Activated CD8-positive, alpha-beta memory T cell treated with anti-CD3 and anti-CD28 coated beads, Interleukin-2, amount 50 U/mL, for 1 hour (primary cell): Measurements from ENCODE around the gene FGL2.
"Not testable (repeated sequence)": the region's sequence is repeated elsewhere in the genome, so short reads cannot be mapped to it uniquely, and the experiment has no call there.

Experiments
- DNase-seq: peaks from one replicate; pipeline ENCODE4 v3.0.0-alpha.2; 2020; ENCODE audit errors: extremely low read depth

Gene FGL2

GRCh38 chr7:77216181-77216845, 16.7 kb upstream of the FGL2 start:
- no peak for DNase-seq

DNA sequence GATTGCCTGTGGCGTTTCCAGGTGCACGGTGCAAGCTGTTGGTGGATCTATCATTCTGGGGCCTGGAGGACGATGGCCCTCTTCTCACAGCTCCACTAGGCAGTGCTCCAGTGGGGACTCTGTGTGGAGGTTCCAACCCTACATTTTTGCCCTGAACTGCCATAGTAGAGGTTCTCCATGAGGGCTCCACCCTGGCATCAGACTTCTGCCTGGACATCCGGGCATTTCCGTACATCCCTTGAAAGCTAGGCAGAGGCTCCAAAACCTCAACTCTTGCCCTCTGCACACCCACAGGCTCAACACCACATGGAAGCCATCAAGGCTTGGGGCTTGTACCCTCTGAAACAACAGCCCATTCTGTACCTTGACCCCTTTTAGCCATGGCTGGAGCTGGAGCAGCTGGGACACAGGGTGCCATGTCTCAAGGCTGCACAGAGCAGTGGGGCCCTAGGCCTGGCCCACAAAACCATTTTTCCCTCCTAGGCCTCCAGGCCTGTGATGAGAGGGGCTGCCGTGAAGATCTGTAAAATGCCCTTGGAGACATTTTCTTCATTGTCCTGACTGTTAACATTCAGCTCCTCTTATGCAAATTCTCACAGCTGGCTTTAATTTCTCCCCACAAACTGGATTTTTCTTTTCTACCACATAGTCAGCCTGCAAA, 10.0 kb upstream of the FGL2 start:
- DNase-seq, result no peak

GRCh38 chr7:77208416-77208815, 8.8 kb upstream of the FGL2 start:
- no peak for DNase-seq

DNA sequence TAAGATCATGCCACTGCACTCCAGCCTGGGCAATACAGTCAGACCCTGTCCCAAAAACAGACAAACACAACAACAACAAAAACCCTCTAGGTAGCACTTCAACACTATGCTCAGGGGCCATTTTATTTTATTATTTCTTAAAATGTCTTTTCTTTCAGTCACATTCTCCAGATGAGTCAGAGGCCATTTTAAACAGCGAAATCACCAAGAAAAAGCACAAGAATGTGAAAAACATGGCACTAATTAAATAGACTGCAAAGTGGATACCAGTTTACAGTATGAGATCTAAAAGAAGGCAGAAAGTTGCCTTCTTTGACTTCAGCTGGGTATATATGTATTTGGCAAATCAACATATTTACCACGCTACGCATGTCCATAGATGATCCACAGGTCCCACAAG, 6.1 kb upstream of the FGL2 start:
- DNase-seq, result no peak

DNA sequence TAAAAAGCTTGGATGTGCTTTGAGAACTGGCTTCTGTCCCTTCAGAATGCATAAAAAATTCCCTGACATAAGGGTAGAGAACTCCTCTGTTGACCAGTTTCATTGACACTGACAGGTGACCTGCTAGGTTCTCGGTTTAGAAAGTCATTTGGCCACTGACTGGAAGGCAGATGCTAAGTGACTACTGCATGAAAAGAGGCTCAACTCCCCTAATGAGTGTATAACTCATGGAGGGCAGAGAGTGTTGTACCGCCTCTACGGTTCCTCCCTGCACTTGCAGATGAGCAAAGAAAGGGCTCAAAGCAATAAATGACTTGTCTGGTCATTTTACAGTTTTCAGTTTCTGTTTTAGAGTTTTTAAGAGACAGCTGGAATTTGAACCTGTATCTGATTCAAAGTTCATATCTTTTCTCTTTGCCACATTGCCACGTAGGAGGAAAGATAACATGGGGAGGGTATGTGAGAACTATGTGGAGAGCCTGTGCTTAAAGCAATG, 2.9 kb upstream of the FGL2 start:
- no peak for DNase-seq

- no peak for DNase-seq
Measured at GRCh38 chr7:77200542-77200941, 923 bp upstream of the FGL2 start.

GRCh38 chr7:77197141-77197540, 2.5 kb downstream of the FGL2 start:
- no peak for DNase-seq

- no peak for DNase-seq
Measured at GRCh38 chr7:77188731-77189437, 10.7 kb downstream of the FGL2 start.

DNA sequence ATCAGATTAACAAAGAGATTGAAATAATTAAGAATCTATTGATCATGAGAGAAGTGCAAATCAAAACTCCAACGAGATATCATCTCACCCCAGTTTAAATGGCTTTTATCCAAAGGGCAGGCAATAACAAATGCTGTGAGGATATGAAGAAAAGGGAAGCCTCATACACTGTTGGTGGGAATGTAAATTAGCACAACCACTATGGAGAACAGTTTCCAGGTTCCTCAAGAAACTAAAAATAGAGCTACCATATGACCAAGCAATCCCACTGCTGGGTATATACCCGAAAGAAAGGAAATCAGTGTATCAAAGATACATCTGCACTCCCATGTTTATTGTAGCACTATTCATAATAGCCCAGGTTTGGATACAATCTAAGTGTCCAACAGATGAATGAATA, 13.8 kb downstream of the FGL2 start:
- DNase-seq, result no peak

- no peak for DNase-seq
Measured at GRCh38 chr7:77184990-77185389, 14.6 kb downstream of the FGL2 start.

DNA sequence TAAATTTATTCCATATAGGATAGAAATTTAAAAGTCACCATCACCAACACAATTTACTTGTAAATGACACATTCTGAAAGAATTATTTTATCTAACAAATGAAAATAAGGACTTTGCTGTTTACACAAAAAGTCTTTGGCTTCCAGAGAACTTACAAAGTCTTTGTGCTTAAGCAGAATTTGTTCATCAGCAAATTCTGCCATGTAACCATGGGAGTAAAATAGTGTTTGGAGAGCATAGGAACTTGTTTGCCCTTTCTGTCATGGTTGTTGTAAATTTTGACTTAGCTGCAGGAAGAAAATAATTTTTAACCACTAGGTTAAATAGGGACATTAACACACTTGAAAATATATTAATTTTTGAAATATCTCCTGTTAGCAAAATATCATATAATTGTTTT, 15.2 kb downstream of the FGL2 start:
- DNase-seq, result no peak

DNA sequence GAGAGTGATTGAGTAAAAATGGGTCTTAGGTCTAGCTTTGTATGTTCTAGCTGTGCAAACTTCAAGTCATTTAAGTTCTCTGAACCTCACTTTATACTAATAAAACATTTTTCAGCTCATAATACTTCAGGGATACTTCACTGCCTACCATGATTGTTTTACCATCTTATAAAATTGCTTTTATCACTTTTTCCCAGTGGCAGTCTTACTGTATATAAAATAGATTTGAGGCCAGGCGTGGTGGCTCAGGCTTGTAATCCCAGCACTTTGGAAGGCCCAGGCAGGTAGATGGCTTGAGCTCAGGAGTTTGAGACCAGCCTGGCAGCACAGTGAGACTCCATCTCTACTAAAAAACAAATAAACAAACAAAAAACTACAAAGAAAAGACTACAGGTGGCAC, 17.4 kb downstream of the FGL2 start:
- DNase-seq, result no peak

- no peak for DNase-seq
Measured at GRCh38 chr7:77181734-77182133, 17.9 kb downstream of the FGL2 start.

- no peak for DNase-seq
Measured at GRCh38 chr7:77181015-77181595, 18.5 kb downstream of the FGL2 start.

- not testable (repeated sequence) for DNase-seq
Measured at GRCh38 chr7:77178024-77178423, 21.6 kb downstream of the FGL2 start.

DNA sequence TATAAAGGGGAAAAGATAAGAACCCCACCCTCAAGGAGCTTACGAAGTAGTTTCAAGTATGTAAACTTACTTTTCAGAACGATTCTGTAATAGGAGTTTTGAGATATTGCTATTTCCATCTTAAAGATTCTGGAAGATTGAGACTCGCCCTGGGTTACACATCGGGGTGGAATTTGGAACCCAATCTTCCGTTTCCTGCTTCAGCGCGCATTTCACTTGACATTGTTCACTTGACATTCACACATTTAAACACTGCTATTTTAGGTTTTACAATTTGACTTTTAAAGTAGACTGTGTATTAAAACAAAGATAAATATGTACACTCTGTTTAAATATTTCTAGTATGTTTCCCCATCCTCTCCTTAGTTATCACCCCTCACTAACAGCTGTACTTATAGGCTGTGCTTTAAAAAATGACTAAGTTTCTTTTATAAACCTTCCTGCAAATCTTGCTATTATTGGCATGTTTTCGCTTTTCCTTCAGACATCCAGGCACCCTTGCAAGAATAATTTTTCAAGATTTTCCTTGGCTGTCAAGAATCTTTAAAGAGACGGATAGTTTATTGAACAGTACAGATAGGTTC, 22.2 kb downstream of the FGL2 start:
- not testable (repeated sequence) for DNase-seq

- DNase-seq, result not testable (repeated sequence)
Measured at GRCh38 chr7:77175274-77175800, 24.3 kb downstream of the FGL2 start.

DNA sequence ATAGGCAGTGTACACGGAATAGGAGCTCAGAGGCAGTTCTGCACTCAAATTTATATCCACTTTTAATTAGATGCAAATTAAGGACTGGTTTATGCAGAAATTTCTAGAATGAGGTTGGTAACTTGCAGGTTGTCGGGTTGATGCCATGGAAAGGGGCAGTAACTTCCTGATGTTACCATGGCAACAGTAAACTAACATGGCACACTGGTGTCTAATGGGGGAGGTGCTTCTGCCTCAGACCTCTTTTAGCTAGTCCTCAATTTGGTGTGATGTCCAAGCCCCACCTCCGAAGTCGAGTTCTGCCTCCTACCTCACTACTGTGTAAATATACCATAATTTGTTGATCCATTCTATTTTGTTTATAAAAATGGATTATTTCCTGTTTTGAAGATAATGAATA, 25.2 kb downstream of the FGL2 start:
- not testable (repeated sequence) for DNase-seq

- DNase-seq, result not testable (repeated sequence)
Measured at GRCh38 chr7:77172437-77173172, 27.0 kb downstream of the FGL2 start.

DNA sequence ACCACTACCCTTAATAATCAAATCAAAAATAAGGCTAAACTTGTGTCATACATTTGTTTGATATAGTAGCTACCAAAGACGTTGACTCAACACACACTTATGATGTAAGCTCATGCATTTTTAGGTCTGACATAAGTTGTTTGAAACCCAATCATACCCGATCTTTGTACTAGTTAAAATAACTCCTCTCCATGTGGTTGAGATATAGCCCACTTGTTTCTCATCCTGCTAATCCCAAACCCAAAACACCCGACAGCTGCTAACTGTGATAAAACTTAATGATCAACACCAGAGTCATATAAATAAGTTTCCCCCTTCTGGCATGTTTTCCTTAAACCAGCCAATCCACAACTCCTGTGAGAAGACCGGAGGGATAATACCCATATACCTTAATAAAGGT, 28.5 kb downstream of the FGL2 start:
- not testable (repeated sequence) for DNase-seq

- DNase-seq, result no peak
Measured at GRCh38 chr7:77157446-77157845, 42.2 kb downstream of the FGL2 start.
